HepG2 (cell line): ENCODE measurements around the gene MINDY1. TPM values are rescaled to one million over a fixed set of nuclear protein-coding genes. Genes with fewer than 3 reads are reported as not detected.

Source experiments
- ARID2 ChIP-seq: sonication (generic); formaldehyde crosslinking; IDR thresholded peaks from 2 replicates; pipeline ENCODE4 v1.8.1; 2022; ENCODE audit warnings: mild to moderate bottlenecking, missing genetic modification reagents, borderline replicate concordance
- BCL6 ChIP-seq: IDR thresholded peaks from 2 replicates; pipeline ENCODE4 v1.6.1; 2016; ENCODE audit warnings: missing genetic modification reagents, missing compliant biosample characterization
- EED ChIP-seq: sonication (generic); formaldehyde crosslinking; IDR thresholded peaks from 2 replicates; pipeline ENCODE4 v1.5.0; 2020; ENCODE audit warnings: mild to moderate bottlenecking, missing genetic modification reagents
- ELF3 ChIP-seq: IDR thresholded peaks from 2 replicates; pipeline ENCODE4 v1.6.1; 2016; ENCODE audit warnings: missing genetic modification reagents, missing compliant biosample characterization
- ISX ChIP-seq: sonication (generic); formaldehyde crosslinking; conservative IDR thresholded peaks from 2 replicates; pipeline ENCODE4 v1.5.0; 2020; ENCODE audit warnings: missing genetic modification reagents
- LCORL ChIP-seq, 2 experiments: fragments of 450-650 bp in 1 of 2; sonication (generic) in 1 of 2; formaldehyde crosslinking in 1 of 2; IDR thresholded peaks; 2 replicates each; pipeline versions ENCODE4 v1.5.0 to v1.6.1; 2017 to 2020; ENCODE audit warnings: antibody characterized with exemption in 1 of 2, missing genetic modification reagents in 1 of 2
- MYC ChIP-seq: sonication (generic); formaldehyde crosslinking; IDR thresholded peaks from 2 replicates; pipeline ENCODE4 v1.9.0; 2021; ENCODE audit warnings: missing genetic modification reagents, borderline replicate concordance
- PAXIP1 ChIP-seq: sonication (generic); formaldehyde crosslinking; conservative IDR thresholded peaks from 2 replicates; pipeline ENCODE4 v1.4.0; 2020; ENCODE audit warnings: mild to moderate bottlenecking, missing genetic modification reagents, moderate library complexity
- PRDM4 ChIP-seq: sonication (generic); formaldehyde crosslinking; IDR thresholded peaks from 2 replicates; pipeline ENCODE4 v1.9.0; 2021; ENCODE audit warnings: missing genetic modification reagents, borderline replicate concordance
- PRMT3 ChIP-seq: sonication (generic); formaldehyde crosslinking; IDR thresholded peaks from 2 replicates; pipeline ENCODE4 v1.8.1; 2022; ENCODE audit warnings: low read depth, mild to moderate bottlenecking, moderate library complexity, missing genetic modification reagents, borderline replicate concordance
- RAD51 ChIP-seq: fragments of 450-650 bp; IDR thresholded peaks from 2 replicates; pipeline ENCODE4 v1.6.1; 2016; ENCODE audit warnings: borderline replicate concordance
- SMAD3 ChIP-seq: sonication (generic); formaldehyde crosslinking; IDR thresholded peaks from 2 replicates; pipeline ENCODE4 v1.4.0; 2020; ENCODE audit warnings: missing genetic modification reagents
- YEATS4 ChIP-seq: sonication (generic); formaldehyde crosslinking; IDR thresholded peaks from 2 replicates; pipeline ENCODE4 v1.4.0; 2020; ENCODE audit warnings: missing genetic modification reagents, borderline replicate concordance
- ZNF646 ChIP-seq: sonication (generic); formaldehyde crosslinking; IDR thresholded peaks from 2 replicates; pipeline ENCODE4 v1.9.0; 2021; ENCODE audit warnings: mild to moderate bottlenecking, missing genetic modification reagents
- polyA plus RNA-seq, 8 experiments: library from polyadenylated mRNA; depleted of rRNA in 3 of 8; stranded (reverse) in 7 of 8; unstranded in 1 of 8; fragments of >200 nt; fragmentation: Illumina TruSeq in 4 of 8; extraction: Trizol in 4 of 8; gene quantifications; 2 replicates each; pipeline versions ENCODE4 v1.2.1 to v1.2.3, GENCODE V29; 2011 to 2016; ENCODE audit warnings: low read depth in 4 of 8, missing spikeins in 1 of 8, mixed read lengths in 1 of 8; ENCODE audit not compliant: insufficient read depth in 1 of 8
- total RNA-seq, 5 experiments: library from RNA; depleted of rRNA; stranded (reverse); fragments of >200 nt; fragmentation: Illumina TruSeq; extraction: Trizol; gene quantifications; 2 replicates each; pipeline ENCODE4 v1.2.3, GENCODE V29; 2016; ENCODE audit warnings: low read depth in 1 of 5

MINDY1 gene
- total and polyA plus RNA-seq, 2 of the 13 experiments (the other 11 are each of a cell fraction or from before 2014, with no cell fraction given), result 11.1 to 15.0 TPM

GRCh38 chr1:150971583-150972416, 34.9 kb downstream of the MINDY1 start (continued):
- no peak for TF ChIP-seq ZNF646 (CRISPR knock-in tag)
- peak; percentile 85 for TF ChIP-seq PAXIP1 (CRISPR knock-in tag)
- no peak for TF ChIP-seq LCORL (IDR thresholded peaks at IDR 0.05)
- TF ChIP-seq LCORL (CRISPR knock-in tag; IDR thresholded peaks at IDR 0.05), result no peak
- TF ChIP-seq YEATS4, result no peak
- TF ChIP-seq PRMT3 (CRISPR knock-in tag), result no peak
- peak; percentile 60; the same call in 1 of the 2 replicates for TF ChIP-seq ELF3 (CRISPR knock-in tag)
- TF ChIP-seq ISX (CRISPR knock-in tag), result no peak
- TF ChIP-seq ARID2, result no peak
- no peak for TF ChIP-seq SMAD3 (CRISPR knock-in tag)
- peak; percentile 26; the same call in 1 of the 2 replicates for TF ChIP-seq RAD51
- TF ChIP-seq MYC (CRISPR knock-in tag), result no peak
- TF ChIP-seq EED (CRISPR knock-in tag), result no peak
- no peak for TF ChIP-seq PRDM4 (CRISPR knock-in tag)
- TF ChIP-seq BCL6, result no peak; the same call in 1 of the 2 replicates
